Activated T-helper 1 cell treated with anti-CD3 and anti-CD28 coated beads, Interleukin-12 subunit alpha, Interleukin-12 subunit beta, Interleukin-2, Interleukin-4 antibody, amounts not matched to agents 30 ng/mL and 10 ng/mL and 1 ng/mL, durations not matched to agents 14 hours and 24 hours and 36 hours (primary cell): ENCODE measurements around the gene CYBRD1. TPM values are rescaled to one million over a fixed set of nuclear protein-coding genes. Genes with fewer than 3 reads are reported as not detected.

ENCODE experiments used
- DNase-seq: peaks from one replicate; pipeline ENCODE4 v3.0.0; 2021; ENCODE audit warnings: low spot score
- H3K27ac Mint-ChIP-seq: one replicate; pipeline ENCODE4 v1.8.0; 2021; ENCODE audit warnings: mild to moderate bottlenecking, mixed read lengths
- H3K27me3 Mint-ChIP-seq: one replicate; pipeline ENCODE4 v1.8.0; 2022; ENCODE audit warnings: mild to moderate bottlenecking, moderate library complexity, mixed read lengths; ENCODE audit not compliant: insufficient read depth
- H3K36me3 Mint-ChIP-seq: one replicate; pipeline ENCODE4 v1.8.0; 2021; ENCODE audit warnings: low read depth, mixed read lengths
- H3K4me1 Mint-ChIP-seq: one replicate; pipeline ENCODE4 v1.8.0; 2021; ENCODE audit warnings: low read depth, mixed read lengths
- H3K4me3 Mint-ChIP-seq: one replicate; pipeline ENCODE4 v1.8.0; 2021; ENCODE audit warnings: mild to moderate bottlenecking, moderate library complexity, mixed read lengths
- H3K9me3 Mint-ChIP-seq: one replicate; pipeline ENCODE4 v1.8.0; 2021; ENCODE audit warnings: mixed read lengths
- intact Hi-C: fragments of 100-400 bp; cut with micrococcal nuclease; formaldehyde crosslinking; loops from one replicate; pipeline ENCODE4 v1.15.1; 2024
- total RNA-seq: library from RNA; stranded (reverse); gene quantifications from 2 replicates; pipeline ENCODE4 v1.2.3, GENCODE V29; 2022

CYBRD1 gene
- total RNA-seq, 1 donor from 2014 or later: 4.1 TPM

DNA sequence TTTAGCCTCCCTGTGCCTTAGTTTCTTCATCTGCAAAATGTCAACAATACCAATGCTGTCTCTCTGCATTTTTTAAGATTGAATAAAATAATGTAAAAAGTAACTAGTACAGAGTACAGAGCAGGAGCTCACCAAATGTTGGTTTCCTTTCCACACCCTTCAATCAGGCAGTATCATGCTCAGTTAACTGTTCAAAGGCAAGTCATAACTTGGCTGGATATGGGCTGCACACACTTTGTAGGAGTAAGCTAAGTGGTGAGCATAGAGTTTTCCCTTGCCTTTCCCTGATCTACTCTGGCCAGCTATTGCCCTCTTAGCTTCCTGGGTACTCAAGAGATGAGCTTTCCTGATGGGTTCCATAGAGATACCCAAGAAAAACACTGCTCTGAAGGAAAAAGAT is 77.9 kb downstream of the CYBRD1 start:
- Mint-ChIP-seq H3K4me1 (peaks cover 4% of the 10 kb centered on the region), H3K27ac (no peak overlapping the region), H3K4me3 (no peak overlapping the region), H3K27me3 (peaks cover 11% of the 10 kb centered on the region), H3K9me3 (no peaks in the 10 kb centered on the region), H3K36me3 (no peaks in the 10 kb centered on the region)
- DNase-seq: no peak
- intact Hi-C loops: no loop called here

- intact Hi-C loops: no loop called here
- H3K27ac Mint-ChIP-seq: no peak overlapping the region
- no peak for DNase-seq
- H3K9me3 Mint-ChIP-seq: no peaks in the 10 kb centered on the region
- peaks cover 4% of the 10 kb centered on the region for H3K27me3 Mint-ChIP-seq
- peaks cover 4% of the 10 kb centered on the region for H3K4me1 Mint-ChIP-seq
- H3K4me3 Mint-ChIP-seq: no peak overlapping the region
- H3K36me3 Mint-ChIP-seq: no peaks in the 10 kb centered on the region
Measured at GRCh38 chr2:171602352-171602751, 80.1 kb downstream of the CYBRD1 start.

Other genes starting within 250 kb of the CYBRD1 start
- 31.8 and 36.4 TPM in 2 replicates for gene METTL8, start 88.5 kb upstream of the CYBRD1 start, total RNA-seq
- 23.9 and 24.9 TPM in 2 replicates for gene DCAF17, start 88.2 kb upstream of the CYBRD1 start, total RNA-seq
- gene DYNC1I2, start 165.0 kb downstream of the CYBRD1 start, total RNA-seq: 49.3 and 49.4 TPM in 2 replicates